B cell (primary cell): ENCODE measurements around the gene EML1. TPM values are rescaled to one million over a fixed set of nuclear protein-coding genes. Genes with fewer than 3 reads are reported as not detected.

Experiments used
- ATAC-seq: fragments of 200-7000 bp; cut with Tn5 transposase; one replicate; pipeline ENCODE4 v1.10.0; 2021; ENCODE audit warnings: low read depth, mild to moderate bottlenecking, moderate number of reproducible peaks, moderate library complexity
- CTCF ChIA-PET: fragments of 350-600 bp; sonication (Branson Sonifier 250); formaldehyde crosslinking; loops from one replicate; lab custom pipeline; 2021; ENCODE audit warnings: antibody characterized with exemption, inconsistent platforms; lab: Charles Lee
- POLR2A ChIA-PET: fragments of 350-600 bp; sonication (Branson Sonifier 250); formaldehyde crosslinking; loops from one replicate; lab custom pipeline; 2021; ENCODE audit warnings: antibody characterized with exemption; lab: Charles Lee
- DNase-seq: peaks from one replicate; pipeline ENCODE4 v3.0.0; 2013
- H2AFZ ChIP-seq: 2 replicates; pipeline ENCODE4 v1.6.1; 2012; ENCODE audit warnings: mild to moderate bottlenecking, low read depth, low read length; ENCODE audit not compliant: insufficient read depth, poor library complexity, severe bottlenecking
- H3K27ac ChIP-seq, 2 donors: 1 replicate in 1 of 2; 2 replicates in 1 of 2; pipeline ENCODE4 v1.5.1; 2012 to 2013; ENCODE audit warnings: low read length in 2 of 2, mild to moderate bottlenecking in 2 of 2, moderate library complexity in 1 of 2
- H3K27me3 ChIP-seq, 4 experiments: fragments of 200-600 bp in 1 of 4; sonication (generic) in 1 of 4; replicated peaks in 1 of 4; 1 replicate in 2 of 4; 2 replicates in 2 of 4; pipeline versions ENCODE4 v1.6.1 to v1.7.0; 2013 to 2016; ENCODE audit warnings: low read length in 3 of 4, mild to moderate bottlenecking in 2 of 4, mixed read lengths in 1 of 4, moderate library complexity in 1 of 4; ENCODE audit not compliant: insufficient read depth in 4 of 4, control insufficient read depth in 3 of 4; ENCODE audit errors: control extremely low read depth in 1 of 4
- H3K36me3 ChIP-seq, 2 experiments: replicated peaks in 1 of 2; 1 replicate in 1 of 2; 2 replicates in 1 of 2; pipeline versions ENCODE4 v1.6.1 to v1.7.1; 2013; ENCODE audit warnings: low read length in 1 of 2; ENCODE audit not compliant: insufficient read depth in 2 of 2, control insufficient read depth in 1 of 2; ENCODE audit errors: control extremely low read depth in 1 of 2, extremely low read depth in 1 of 2
- H3K4me1 ChIP-seq, 2 donors: fragments of 200-600 bp in 1 of 2; sonication (generic) in 1 of 2; 1 replicate in 1 of 2; 2 replicates in 1 of 2; pipeline versions ENCODE4 v1.5.1 to v1.6.1; 2013 to 2017; ENCODE audit warnings: low read length in 2 of 2; ENCODE audit not compliant: control insufficient read depth in 2 of 2, insufficient read depth in 2 of 2
- H3K4me2 ChIP-seq: replicated peaks from 2 replicates; pipeline ENCODE3; 2012; ENCODE audit warnings: mild to moderate bottlenecking, low read depth, low read length; ENCODE audit not compliant: poor library complexity, severe bottlenecking
- H3K4me3 ChIP-seq, 5 experiments: fragments of 200-600 bp in 1 of 5; sonication (generic) in 1 of 5; 1 replicate in 3 of 5; 2 replicates in 2 of 5; pipeline versions ENCODE4 v1.5.1 to v1.7.0; 2011 to 2016; ENCODE audit warnings: low read length in 4 of 5, mild to moderate bottlenecking in 4 of 5, low read depth in 2 of 5, control low read depth in 1 of 5, moderate library complexity in 1 of 5; ENCODE audit not compliant: insufficient read depth in 1 of 5; ENCODE audit errors: control extremely low read depth in 1 of 5, extremely low read depth in 1 of 5
- H3K79me2 ChIP-seq: fragments of 200-600 bp; sonication (generic); one replicate; pipeline ENCODE4 v1.6.0; 2016; ENCODE audit warnings: low read length; ENCODE audit not compliant: control insufficient read depth, insufficient read depth
- H3K9ac ChIP-seq: fragments of 200-600 bp; sonication (generic); 2 replicates; pipeline ENCODE4 v1.6.1; 2017; ENCODE audit warnings: mild to moderate bottlenecking, low read length, moderate library complexity
- H3K9me3 ChIP-seq, 3 donors: one replicate each; pipeline versions ENCODE4 v1.6.1 to v1.7.1; 2013; ENCODE audit warnings: low read length in 2 of 3; ENCODE audit not compliant: control insufficient read depth in 2 of 3, insufficient read depth in 1 of 3; ENCODE audit errors: control extremely low read depth in 1 of 3
- H4K20me1 ChIP-seq: 2 replicates; pipeline ENCODE4 v1.6.0; 2012; ENCODE audit warnings: mild to moderate bottlenecking, low read length; ENCODE audit not compliant: insufficient read depth, control insufficient read depth, poor library complexity, severe bottlenecking
- H3K27ac Mint-ChIP-seq: one replicate; pipeline ENCODE4 v1.8.0; 2021; ENCODE audit warnings: mixed read lengths
- H3K27me3 Mint-ChIP-seq: one replicate; pipeline ENCODE4 v1.8.0; 2021; ENCODE audit warnings: mixed read lengths
- H3K4me1 Mint-ChIP-seq: one replicate; pipeline ENCODE4 v1.8.0; 2021; ENCODE audit warnings: mixed read lengths
- H3K4me3 Mint-ChIP-seq: one replicate; pipeline ENCODE4 v1.8.0; 2021; ENCODE audit warnings: mixed read lengths
- H3K9me3 Mint-ChIP-seq: one replicate; pipeline ENCODE4 v1.8.0; 2022; ENCODE audit warnings: mixed read lengths; ENCODE audit not compliant: insufficient read depth
- EZH2 ChIP-seq: IDR thresholded peaks from 2 replicates; pipeline ENCODE4 v1.6.1; 2012; ENCODE audit warnings: borderline replicate concordance, low read depth, mild to moderate bottlenecking, moderate library complexity, low read length; ENCODE audit not compliant: insufficient read depth, poor library complexity, severe bottlenecking
- WGBS: methylation state at CpG from one replicate; pipeline ENCODE4 v1.1.5; 2013; ENCODE audit warnings: missing lambda C conversion rate; ENCODE audit not compliant: insufficient coverage; 5-methylcytosine and 5-hydroxymethylcytosine counted together
- intact Hi-C: fragments of 100-400 bp; cut with micrococcal nuclease; formaldehyde crosslinking; loops from one replicate; pipeline ENCODE4 v1.10.0; 2022
- polyA plus RNA-seq: library from polyadenylated mRNA; depleted of rRNA; stranded (reverse); fragments of >200 nt; gene quantifications from 2 replicates; pipeline ENCODE4 v1.2.3, GENCODE V29; 2012
- total RNA-seq, 2 donors: library from RNA; stranded (reverse); fragments of 120-200 nt in 1 of 2; gene quantifications; 1 replicate in 1 of 2; 2 replicates in 1 of 2; pipeline versions ENCODE4 v1.2.3 to v1.2.4, GENCODE V29; 2013 to 2022
- TF ChIP-seq, protein P1 (sequence below): fragments of 200-600 bp; IDR thresholded peaks from one replicate; pipeline ENCODE4 v1.8.0; 2022; ENCODE audit warnings: antibody characterized with exemption, mild to moderate bottlenecking

EML1 gene
- total and polyA plus RNA-seq, 2 donors (not counting 1 experiment from before 2014, with no cell fraction given) = not detected

DNA sequence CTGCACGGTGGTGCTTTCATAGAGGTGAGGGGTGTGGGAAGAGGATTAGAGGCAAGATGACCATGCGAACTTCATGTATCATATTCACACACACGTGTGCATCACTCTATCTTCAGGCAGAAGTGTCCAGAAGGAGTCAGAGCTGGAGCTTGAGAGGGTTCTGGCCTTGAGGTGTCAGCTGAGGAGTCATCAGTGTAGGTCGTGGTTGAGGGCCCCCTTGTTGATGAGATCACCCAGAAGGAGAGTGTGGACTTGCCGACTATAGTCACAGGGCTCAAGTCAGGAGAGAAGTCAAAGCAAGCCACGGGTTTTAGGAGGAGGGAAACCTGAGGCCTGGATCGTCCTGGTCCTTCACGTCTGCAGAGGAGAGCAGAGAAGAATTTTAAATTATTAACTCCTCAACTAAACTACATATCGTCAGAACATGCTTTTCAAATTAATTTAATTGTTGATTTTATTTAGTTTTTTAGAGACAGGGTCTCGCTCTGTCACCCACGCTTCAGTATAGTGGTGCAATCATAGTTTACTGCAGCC is 25.4 kb downstream of the EML1 start:
- 83% methylated on average over 6 of the region's 11 CpGs for WGBS
- Histone ChIP-seq H2AFZ (no peak overlapping the region), H4K20me1 (no peaks in the 10 kb centered on the region), H3K36me3 (no peaks in the 10 kb centered on the region), H3K9me3 (no peaks in the 10 kb centered on the region), H3K9ac (no peak overlapping the region), H3K27me3 (peaks cover 0 to 16% (median under 1%) of the 10 kb centered on the region in 4 experiments), H3K79me2 (no peaks in the 10 kb centered on the region), H3K27ac (no peak overlapping the region), H3K4me3 (no peak overlapping the region), H3K4me1 (no peaks in the 10 kb centered on the region), H3K4me2 (no peak overlapping the region)
- TF ChIP-seq, protein P1, sequence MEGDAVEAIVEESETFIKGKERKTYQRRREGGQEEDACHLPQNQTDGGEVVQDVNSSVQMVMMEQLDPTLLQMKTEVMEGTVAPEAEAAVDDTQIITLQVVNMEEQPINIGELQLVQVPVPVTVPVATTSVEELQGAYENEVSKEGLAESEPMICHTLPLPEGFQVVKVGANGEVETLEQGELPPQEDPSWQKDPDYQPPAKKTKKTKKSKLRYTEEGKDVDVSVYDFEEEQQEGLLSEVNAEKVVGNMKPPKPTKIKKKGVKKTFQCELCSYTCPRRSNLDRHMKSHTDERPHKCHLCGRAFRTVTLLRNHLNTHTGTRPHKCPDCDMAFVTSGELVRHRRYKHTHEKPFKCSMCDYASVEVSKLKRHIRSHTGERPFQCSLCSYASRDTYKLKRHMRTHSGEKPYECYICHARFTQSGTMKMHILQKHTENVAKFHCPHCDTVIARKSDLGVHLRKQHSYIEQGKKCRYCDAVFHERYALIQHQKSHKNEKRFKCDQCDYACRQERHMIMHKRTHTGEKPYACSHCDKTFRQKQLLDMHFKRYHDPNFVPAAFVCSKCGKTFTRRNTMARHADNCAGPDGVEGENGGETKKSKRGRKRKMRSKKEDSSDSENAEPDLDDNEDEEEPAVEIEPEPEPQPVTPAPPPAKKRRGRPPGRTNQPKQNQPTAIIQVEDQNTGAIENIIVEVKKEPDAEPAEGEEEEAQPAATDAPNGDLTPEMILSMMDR = no peak
- no peak for TF ChIP-seq EZH2
- POLR2A ChIA-PET = no interaction called here
- no peak for ATAC-seq
- no peak for DNase-seq
- CTCF ChIA-PET = no interaction called here
- intact Hi-C loops = no loop called here
- no peak overlapping the region for H3K4me3 Mint-ChIP-seq
- H3K27ac Mint-ChIP-seq = no peak overlapping the region
- H3K27me3 Mint-ChIP-seq = peaks cover 49% of the 10 kb centered on the region
- H3K4me1 Mint-ChIP-seq = no peaks in the 10 kb centered on the region
- H3K9me3 Mint-ChIP-seq = no peaks in the 10 kb centered on the region

GRCh38 chr14:99819514-99819913 is 26.3 kb downstream of the EML1 start:
- Histone ChIP-seq H4K20me1 (no peaks in the 10 kb centered on the region), H3K27ac (no peak overlapping the region), H2AFZ (no peak overlapping the region), H3K9me3 (no peaks in the 10 kb centered on the region), H3K79me2 (no peaks in the 10 kb centered on the region), H3K9ac (no peak overlapping the region), H3K27me3 (peaks cover 0 to 16% (median under 1%) of the 10 kb centered on the region in 4 experiments), H3K4me1 (no peaks in the 10 kb centered on the region), H3K4me3 (no peak overlapping the region), H3K4me2 (no peak overlapping the region), H3K36me3 (no peaks in the 10 kb centered on the region)
- CTCF ChIA-PET = no interaction called here
- H3K27me3 Mint-ChIP-seq = peaks cover 46% of the 10 kb centered on the region
- intact Hi-C loops = no loop called here
- H3K4me3 Mint-ChIP-seq = no peak overlapping the region
- 36% methylated on average over 12 of the region's 15 CpGs for WGBS
- POLR2A ChIA-PET = no interaction called here
- no peaks in the 10 kb centered on the region for H3K4me1 Mint-ChIP-seq
- H3K27ac Mint-ChIP-seq = no peak overlapping the region
- no peak for ATAC-seq
- no peaks in the 10 kb centered on the region for H3K9me3 Mint-ChIP-seq
- DNase-seq = no peak
- TF ChIP-seq EZH2 = no peak
- TF ChIP-seq, protein P1 = no peak
